GM19438 (cell line): Measurements from ENCODE around the gene DENND6B.

ENCODE experiments used
- ATAC-seq: cut with Tn5 transposase; IDR thresholded peaks from one replicate; pipeline ENCODE4 v1.9.1; 2021; ENCODE audit warnings: low read depth; ENCODE audit not compliant: unreplicated experiment

Gene DENND6B

GRCh38 chr22:50305393-50305922, 21.4 kb downstream of the DENND6B start:
- ATAC-seq, result no peak

GRCh38 chr22:50304528-50305392, 22.1 kb downstream of the DENND6B start:
- ATAC-seq, result no peak

GRCh38 chr22:50303848-50304527, 22.8 kb downstream of the DENND6B start:
- ATAC-seq, result no peak

GRCh38 chr22:50303515-50303847, 23.3 kb downstream of the DENND6B start:
- no peak for ATAC-seq

GRCh38 chr22:50302564-50302963, 24.2 kb downstream of the DENND6B start:
- ATAC-seq, result no peak

- ATAC-seq, result no peak
These were observed 24.7 kb downstream of the DENND6B start for GRCh38 chr22:50302041-50302541.

- no peak for ATAC-seq
These were observed 25.2 kb downstream of the DENND6B start for GRCh38 chr22:50301581-50301991.

- no peak for ATAC-seq
These were observed 26.1 kb downstream of the DENND6B start for GRCh38 chr22:50300620-50301257.

GRCh38 chr22:50299785-50300619, 26.8 kb downstream of the DENND6B start:
- no peak for ATAC-seq

GRCh38 chr22:50298937-50299784, 27.7 kb downstream of the DENND6B start:
- ATAC-seq, result no peak

- ATAC-seq, result no peak
These were observed 28.6 kb downstream of the DENND6B start for GRCh38 chr22:50298266-50298637.

- no peak for ATAC-seq
These were observed 29.1 kb downstream of the DENND6B start for GRCh38 chr22:50297510-50298265.

GRCh38 chr22:50296658-50297490, 29.9 kb downstream of the DENND6B start:
- no peak for ATAC-seq

GRCh38 chr22:50294319-50294656, 32.5 kb downstream of the DENND6B start:
- no peak for ATAC-seq

- ATAC-seq, result no peak
These were observed 33.1 kb downstream of the DENND6B start for GRCh38 chr22:50293441-50294318.

GRCh38 chr22:50292643-50293440, 34.0 kb downstream of the DENND6B start:
- no peak for ATAC-seq
